Glutamatergic neuron (in vitro differentiated cells): ENCODE measurements around the gene SYT8. TPM values are rescaled to one million over a fixed set of nuclear protein-coding genes. Genes with fewer than 3 reads are reported as not detected.

Source experiments
- DNase-seq: peaks from one replicate; pipeline ENCODE4 v3.0.0; 2022
- H3K27ac Mint-ChIP-seq: one replicate; pipeline ENCODE4 v1.8.0; 2020; ENCODE audit warnings: mild to moderate bottlenecking, mixed read lengths, inconsistent platforms; ENCODE audit not compliant: unreplicated experiment
- H3K27me3 Mint-ChIP-seq: one replicate; pipeline ENCODE4 v1.8.0; 2020; ENCODE audit warnings: mild to moderate bottlenecking, moderate library complexity, mixed read lengths, inconsistent platforms; ENCODE audit not compliant: unreplicated experiment
- H3K36me3 Mint-ChIP-seq: one replicate; pipeline ENCODE4 v1.8.0; 2020; ENCODE audit warnings: mild to moderate bottlenecking, mixed read lengths, inconsistent platforms; ENCODE audit not compliant: unreplicated experiment
- H3K4me1 Mint-ChIP-seq: one replicate; pipeline ENCODE4 v1.8.0; 2020; ENCODE audit warnings: mild to moderate bottlenecking, low read depth, mixed read lengths, inconsistent platforms; ENCODE audit not compliant: unreplicated experiment
- H3K4me3 Mint-ChIP-seq: one replicate; pipeline ENCODE4 v1.8.0; 2020; ENCODE audit warnings: mild to moderate bottlenecking, mixed read lengths, inconsistent platforms; ENCODE audit not compliant: unreplicated experiment
- H3K9me3 Mint-ChIP-seq: one replicate; pipeline ENCODE4 v1.8.0; 2020; ENCODE audit warnings: mild to moderate bottlenecking, moderate library complexity, mixed read lengths, inconsistent platforms; ENCODE audit not compliant: unreplicated experiment
- CTCF ChIP-seq: fragments of 200-600 bp; sonication (generic); IDR thresholded peaks from one replicate; pipeline ENCODE4 v1.5.0; 2021; ENCODE audit not compliant: partially characterized antibody, unreplicated experiment
- total RNA-seq: library from RNA; stranded (reverse); fragmentation: NEBNext Ultra II Directional; extraction: Animal tissue kit (Norgen Biotek cat#: 25700); gene quantifications from one replicate; pipeline ENCODE4 v1.2.1, GENCODE V29; 2021; ENCODE audit not compliant: unreplicated experiment

Gene SYT8
- total RNA-seq, 1 donor from 2014 or later: not detected

GRCh38 chr11:1839924-1840779 lies 5.4 kb downstream of the SYT8 start:
- peaks cover 4% of the 10 kb centered on the region for H3K27me3 Mint-ChIP-seq
- H3K27ac Mint-ChIP-seq: no peak overlapping the region
- no peak for TF ChIP-seq CTCF
- no peaks in the 10 kb centered on the region for H3K36me3 Mint-ChIP-seq
- H3K4me3 Mint-ChIP-seq: no peak overlapping the region
- peaks cover 6% of the 10 kb centered on the region for H3K4me1 Mint-ChIP-seq
- H3K9me3 Mint-ChIP-seq: peaks cover 7% of the 10 kb centered on the region
- peak; percentile 20 for DNase-seq

GRCh38 chr11:1840780-1841480 lies 6.1 kb downstream of the SYT8 start:
- no peak for TF ChIP-seq CTCF

GRCh38 chr11:1841511-1842148 lies 6.8 kb downstream of the SYT8 start:
- Mint-ChIP-seq H3K36me3 (no peaks in the 10 kb centered on the region), H3K9me3 (peaks cover 10% of the 10 kb centered on the region), H3K4me3 (no peak overlapping the region), H3K4me1 (peaks cover 6% of the 10 kb centered on the region), H3K27me3 (peaks cover 5% of the 10 kb centered on the region), H3K27ac (no peak overlapping the region)
- no peak for TF ChIP-seq CTCF
- DNase-seq: no peak

More at GRCh38 chr11:1840780-1841480, 6.1 kb downstream of the SYT8 start:
- Mint-ChIP-seq H3K36me3 (no peaks in the 10 kb centered on the region), H3K27ac (no peak overlapping the region), H3K27me3 (peaks cover 5% of the 10 kb centered on the region), H3K4me3 (no peak overlapping the region), H3K9me3 (peaks cover 9% of the 10 kb centered on the region), H3K4me1 (peaks cover 6% of the 10 kb centered on the region)
- DNase-seq: peak; percentile 17

GRCh38 chr11:1842149-1843097 lies 7.6 kb downstream of the SYT8 start:
- H3K27ac Mint-ChIP-seq: no peak overlapping the region
- DNase-seq: no peak
- H3K4me3 Mint-ChIP-seq: no peak overlapping the region
- H3K4me1 Mint-ChIP-seq: peaks cover 6% of the 10 kb centered on the region
- no peaks in the 10 kb centered on the region for H3K36me3 Mint-ChIP-seq
- H3K27me3 Mint-ChIP-seq: peaks cover 8% of the 10 kb centered on the region
- H3K9me3 Mint-ChIP-seq: peaks cover 10% of the 10 kb centered on the region
- no peak for TF ChIP-seq CTCF
